ENCODE data around the gene TDRD9.

TDRD9 gene

DNA sequence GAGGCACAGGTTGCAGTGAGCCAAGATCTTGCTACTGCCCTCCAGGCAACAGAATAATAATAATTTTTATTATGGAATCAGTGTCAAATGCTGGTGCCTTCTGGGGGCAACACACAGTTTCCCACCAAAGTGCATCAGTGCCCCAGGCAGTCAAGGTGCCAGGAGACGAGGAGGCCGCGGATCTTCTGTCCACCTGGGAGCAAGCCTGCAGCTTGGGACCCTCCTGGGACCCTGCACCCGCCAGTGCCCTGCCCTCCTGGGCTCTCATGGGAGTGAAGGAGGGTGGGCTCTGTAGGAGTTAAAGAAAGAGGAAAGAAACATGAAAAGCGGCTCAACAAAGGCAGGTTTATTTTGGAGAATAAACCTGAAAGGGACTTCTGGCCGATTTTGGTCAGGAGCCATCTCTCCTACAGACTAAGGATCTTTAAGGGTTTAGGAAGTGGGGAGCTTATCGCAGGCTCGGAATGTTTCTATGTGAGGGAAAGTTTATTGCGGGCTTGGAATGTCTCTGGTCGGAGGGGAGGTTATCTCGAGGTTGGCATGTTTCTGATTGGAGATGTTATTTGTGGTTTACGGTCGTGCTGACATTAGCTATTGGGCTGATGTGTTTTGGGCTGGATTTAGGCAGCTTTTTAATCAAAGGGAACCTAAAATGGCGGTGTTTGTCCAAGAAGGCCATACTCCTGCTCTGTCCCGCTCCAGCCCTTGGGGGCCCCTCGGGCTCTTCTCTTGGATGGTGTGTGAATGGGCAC is 156.2 kb downstream of the TDRD9 start:
- FAIRE-seq: no peak
- no peak for TF ChIP-seq POLR2A (IDR thresholded peaks at IDR 0.05; ENCODE audit: low read depth, low read length)
- no peak for TF ChIP-seq POLR2AphosphoS5 (IDR thresholded peaks at IDR 0.05; ENCODE audit: low read depth, low read length)
- TF ChIP-seq TAF1 (IDR thresholded peaks at IDR 0.05; ENCODE audit: borderline replicate concordance, low read depth, low read length): no peak
- DNase-seq (ENCODE audit: insufficient read length): no peak

DNA sequence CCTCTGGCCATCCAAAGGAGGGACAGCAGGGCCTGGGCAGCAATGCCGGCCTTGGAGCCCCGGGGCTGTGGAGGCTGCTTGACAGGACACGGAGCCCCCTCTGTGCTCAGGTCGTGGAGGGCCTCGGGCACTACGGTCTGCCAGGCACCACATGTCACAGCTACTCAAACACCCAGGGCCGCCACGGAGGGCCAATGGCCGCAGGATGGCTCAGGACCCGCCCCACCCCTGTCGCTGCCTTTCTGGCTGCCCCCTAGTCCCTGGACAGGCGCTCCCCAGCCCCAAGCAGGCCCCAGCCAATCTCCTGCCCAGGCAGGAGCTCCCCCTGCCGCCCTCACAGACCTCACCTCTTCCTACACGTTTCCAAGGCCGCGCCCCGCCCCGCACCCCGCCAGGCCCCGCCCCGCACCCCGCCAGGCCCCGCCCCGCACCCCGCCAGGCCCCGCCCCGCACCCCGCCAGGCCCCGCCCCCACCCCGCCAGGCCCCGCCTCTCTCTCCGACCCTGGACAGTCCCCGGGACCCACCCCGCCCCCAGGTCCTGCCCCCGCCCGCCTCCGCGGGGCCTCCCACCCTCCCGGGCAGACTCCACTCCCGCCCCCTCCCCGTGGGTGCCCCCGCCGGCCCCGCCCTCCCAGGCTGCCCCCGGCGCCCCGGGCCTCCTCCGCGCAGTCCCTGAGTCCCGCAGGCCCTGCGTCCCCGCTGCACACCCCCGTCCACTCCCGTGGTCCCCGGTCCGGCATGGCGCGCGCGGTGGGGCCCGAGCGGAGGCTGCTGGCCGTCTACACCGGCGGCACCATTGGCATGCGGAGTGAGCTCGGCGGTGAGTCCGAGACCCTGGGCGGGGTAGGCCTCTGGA is 157.0 kb downstream of the TDRD9 start, which contains the start of gene ASPG:
TSS of gene ASPG (plus strand) at position 669 of the 857 bp plus-strand sequence. CDS start at position 740, 71 bp downstream.
- no peak for FAIRE-seq

DNA sequence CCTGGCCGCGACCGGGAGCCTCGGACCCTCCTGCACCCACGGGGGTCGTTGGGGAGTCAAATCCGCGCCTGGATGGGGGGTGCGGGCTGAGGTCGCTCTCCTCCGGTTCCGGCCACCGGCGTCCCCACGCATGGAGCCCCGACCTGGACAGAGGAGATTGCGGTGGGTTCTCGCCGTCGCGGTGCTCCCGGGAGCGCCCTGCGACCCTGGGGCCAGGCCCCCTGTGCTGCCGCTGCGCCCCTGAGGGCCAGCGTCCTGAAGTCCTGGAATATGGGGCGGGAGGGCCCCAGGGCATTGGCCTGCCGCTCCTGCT is 157.6 kb downstream of the TDRD9 start:
- DNase-seq (ENCODE audit: insufficient read length) (peak; percentile 19), FAIRE-seq (no peak)
- TF ChIP-seq POLR2AphosphoS5 (IDR thresholded peaks at IDR 0.05; ENCODE audit: low read depth, low read length) (no peak), POLR2A (IDR thresholded peaks at IDR 0.05; ENCODE audit: low read depth, low read length) (no peak)

More for the DNA sequence above, 157.0 kb downstream of the TDRD9 start, which contains the start of gene ASPG:
- DNase-seq (ENCODE audit: insufficient read length): peak; percentile 49
- no peak for TF ChIP-seq TAF1 (IDR thresholded peaks at IDR 0.05; ENCODE audit: borderline replicate concordance, low read depth, low read length)
- no peak for TF ChIP-seq POLR2AphosphoS5 (IDR thresholded peaks at IDR 0.05; ENCODE audit: low read depth, low read length)
- no peak for TF ChIP-seq POLR2A (IDR thresholded peaks at IDR 0.05; ENCODE audit: low read depth, low read length)

DNA sequence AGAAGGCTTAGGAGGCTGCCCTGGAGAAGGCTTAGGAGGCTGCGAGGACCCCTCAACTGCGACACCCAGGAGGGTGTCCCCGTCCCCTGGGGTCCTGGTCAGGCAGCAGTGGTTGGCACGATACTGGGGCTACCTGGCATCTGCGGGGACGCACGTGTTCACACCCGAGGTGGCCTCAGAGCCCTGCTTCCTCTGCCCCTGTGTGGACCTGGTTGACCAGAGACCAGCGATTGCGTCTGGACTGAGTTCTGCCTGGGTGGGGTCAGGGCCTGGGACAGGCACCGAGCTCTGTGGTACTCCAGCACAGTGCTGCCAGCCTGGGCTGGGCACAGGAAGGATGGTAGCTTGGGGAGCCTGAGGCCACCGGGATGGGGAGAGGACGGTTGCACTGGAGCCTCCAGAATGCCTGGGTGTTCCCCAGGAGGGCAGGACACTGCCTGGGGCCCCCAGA is 158.0 kb downstream of the TDRD9 start:
- no peak for FAIRE-seq
- peak; percentile 23 for DNase-seq (ENCODE audit: insufficient read length)
- TF ChIP-seq TAF1 (IDR thresholded peaks at IDR 0.05; ENCODE audit: borderline replicate concordance, low read depth, low read length): no peak
- TF ChIP-seq POLR2A (IDR thresholded peaks at IDR 0.05; ENCODE audit: low read depth, low read length): no peak
- no peak for TF ChIP-seq POLR2AphosphoS5 (IDR thresholded peaks at IDR 0.05; ENCODE audit: low read depth, low read length)

DNA sequence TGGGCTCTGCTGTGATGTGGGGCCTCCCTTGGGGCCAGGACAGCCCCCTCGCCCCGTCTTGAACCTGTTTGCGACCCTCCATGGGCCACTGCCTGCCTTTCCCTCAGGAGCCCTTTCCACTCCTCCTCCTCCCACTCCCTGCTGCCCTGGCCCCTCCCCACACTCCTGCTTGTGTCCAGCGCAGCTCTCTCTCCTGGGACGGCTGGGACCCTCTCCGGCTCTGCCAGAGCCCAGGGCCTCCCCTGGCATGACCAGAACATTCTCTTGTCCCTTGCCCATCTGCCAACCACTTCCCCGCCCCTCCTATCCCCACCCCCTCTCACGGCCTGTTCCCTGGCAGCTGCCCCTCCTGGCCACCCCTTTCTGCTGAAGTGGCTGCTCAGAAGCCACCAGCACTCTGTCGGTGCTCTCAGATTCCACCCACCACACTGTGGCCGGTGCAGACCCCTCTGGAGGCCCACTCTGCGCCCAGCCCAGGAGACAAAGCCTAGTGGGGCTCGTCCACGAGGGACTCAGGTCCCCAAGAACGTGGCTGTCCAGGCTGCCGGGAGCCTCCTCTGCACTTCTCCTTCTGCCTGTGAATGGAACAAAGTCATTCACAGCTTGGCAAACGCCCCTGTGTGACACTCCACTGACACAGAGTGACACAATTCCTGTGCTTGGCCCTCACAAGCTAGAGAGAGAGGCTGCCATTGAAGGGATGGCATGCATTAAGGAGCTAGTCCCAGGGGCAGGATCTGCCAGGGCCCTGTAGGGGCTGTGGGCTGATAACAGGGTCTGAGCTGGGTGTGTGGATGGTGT is 158.6 kb downstream of the TDRD9 start:
- FAIRE-seq: no peak
- peak; percentile 22 for DNase-seq (ENCODE audit: insufficient read length)

DNA sequence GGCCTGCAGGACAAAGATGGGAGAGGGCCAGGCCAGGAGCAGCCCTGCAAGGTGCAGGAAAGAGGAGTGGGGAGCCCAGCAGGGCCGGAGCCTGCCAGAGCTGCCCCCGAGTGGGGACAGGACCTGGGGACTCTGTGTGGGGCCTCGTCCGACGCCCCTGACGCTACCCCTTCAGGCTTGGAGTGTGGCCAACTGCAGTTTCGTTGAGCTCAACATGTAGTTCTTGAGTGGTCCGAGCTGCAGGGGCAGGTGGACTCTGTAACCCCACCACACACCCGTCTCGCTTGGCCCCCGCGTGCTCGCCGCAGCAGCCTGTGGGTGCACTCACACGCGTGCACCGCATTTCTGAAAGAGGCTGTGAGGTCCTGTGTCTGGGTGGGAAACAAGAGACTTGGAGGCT is 159.2 kb downstream of the TDRD9 start:
- DNase-seq (ENCODE audit: insufficient read length) (no peak), FAIRE-seq (no peak)
- no peak for TF ChIP-seq POLR2A (IDR thresholded peaks at IDR 0.05; ENCODE audit: low read depth, low read length)
- no peak for TF ChIP-seq TAF1 (IDR thresholded peaks at IDR 0.05; ENCODE audit: borderline replicate concordance, low read depth, low read length)
- no peak for TF ChIP-seq POLR2AphosphoS5 (IDR thresholded peaks at IDR 0.05; ENCODE audit: low read depth, low read length)

More for the DNA sequence above, 158.6 kb downstream of the TDRD9 start:
- TF ChIP-seq TAF1 (IDR thresholded peaks at IDR 0.05; ENCODE audit: borderline replicate concordance, low read depth, low read length): no peak
- no peak for TF ChIP-seq POLR2AphosphoS5 (IDR thresholded peaks at IDR 0.05; ENCODE audit: low read depth, low read length)
- no peak for TF ChIP-seq POLR2A (IDR thresholded peaks at IDR 0.05; ENCODE audit: low read depth, low read length)

DNA sequence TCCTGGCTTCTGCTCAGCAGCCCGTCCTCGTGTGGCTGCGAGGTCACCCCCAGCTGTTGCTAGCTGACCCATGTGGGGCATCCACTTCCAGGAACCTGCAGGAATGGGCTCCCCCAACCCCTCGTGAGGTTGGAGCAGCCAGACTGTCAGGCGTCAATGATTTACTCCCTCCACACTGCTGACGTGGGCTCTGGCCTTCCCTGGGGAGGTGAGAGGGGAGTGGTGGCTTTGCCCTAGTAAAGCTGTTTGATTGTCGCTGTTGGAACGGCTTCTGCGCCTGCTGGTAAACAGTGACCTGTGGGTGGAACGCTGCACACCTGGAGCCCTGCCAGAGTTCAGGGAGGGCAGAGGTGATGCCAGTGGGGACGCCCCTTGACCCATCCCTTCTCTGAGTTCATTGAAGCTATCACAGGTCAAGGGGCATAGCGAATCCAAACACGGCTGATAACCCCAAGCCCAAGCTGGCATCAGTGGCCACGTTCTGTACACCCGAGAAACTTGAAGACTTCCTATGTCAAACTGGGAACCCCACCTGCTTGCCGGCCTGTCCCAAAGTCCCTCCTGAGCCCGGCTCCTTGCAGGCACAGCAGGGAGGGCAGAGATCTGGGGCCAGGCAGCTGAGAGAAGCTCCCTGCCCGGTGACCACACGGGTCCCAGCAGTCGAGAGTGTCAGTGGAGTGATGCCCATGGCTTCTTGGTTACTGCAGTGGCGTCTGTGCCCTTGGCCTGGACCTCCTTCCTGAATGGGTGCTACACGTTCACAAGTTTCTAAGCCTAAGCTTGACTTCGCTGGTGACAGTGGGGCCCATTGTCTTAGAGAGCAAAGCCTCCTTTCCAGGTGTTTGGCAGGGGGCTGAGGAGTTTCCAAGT is 160.0 kb downstream of the TDRD9 start:
- FAIRE-seq: no peak
- TF ChIP-seq TAF1 (IDR thresholded peaks at IDR 0.05; ENCODE audit: borderline replicate concordance, low read depth, low read length) (no peak), POLR2AphosphoS5 (IDR thresholded peaks at IDR 0.05; ENCODE audit: low read depth, low read length) (no peak), POLR2A (IDR thresholded peaks at IDR 0.05; ENCODE audit: low read depth, low read length) (no peak)
- DNase-seq (ENCODE audit: insufficient read length): peak; percentile 18

DNA sequence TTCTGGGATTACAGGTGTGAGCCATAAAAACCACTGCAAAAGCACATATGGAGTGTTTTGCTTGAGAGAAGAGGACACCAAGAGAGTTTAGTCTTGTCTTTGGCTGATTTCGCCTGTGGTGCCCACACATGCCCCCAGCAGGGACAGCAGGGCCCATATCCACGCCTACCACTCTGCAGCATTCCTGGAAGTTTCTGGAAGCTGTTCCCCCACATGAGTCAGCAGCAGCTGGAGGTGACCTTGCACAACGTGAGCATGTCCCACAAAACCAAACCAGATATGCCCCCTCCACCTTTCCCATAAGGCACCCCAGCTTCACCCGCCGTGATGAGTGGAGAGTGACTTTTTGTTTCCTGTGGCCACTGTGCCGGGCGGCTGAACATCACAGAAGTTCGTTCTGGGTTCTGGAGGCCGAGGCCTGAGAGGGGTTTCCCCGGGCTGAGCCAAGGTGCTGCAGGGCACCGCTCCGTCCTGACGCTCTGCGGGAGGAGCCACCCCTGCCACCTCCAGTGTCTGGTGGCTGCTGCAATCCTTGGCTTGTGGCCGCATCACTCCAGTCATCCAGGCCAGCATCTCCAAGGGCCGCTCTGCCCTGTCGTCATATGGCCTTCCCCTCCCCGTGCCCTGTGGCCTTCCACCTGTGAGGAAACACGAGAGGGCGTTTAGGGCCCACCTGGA is 162.0 kb downstream of the TDRD9 start:
- no peak for DNase-seq (ENCODE audit: insufficient read length)
- TF ChIP-seq POLR2A (IDR thresholded peaks at IDR 0.05; ENCODE audit: low read depth, low read length) (no peak), TAF1 (IDR thresholded peaks at IDR 0.05; ENCODE audit: borderline replicate concordance, low read depth, low read length) (no peak), POLR2AphosphoS5 (IDR thresholded peaks at IDR 0.05; ENCODE audit: low read depth, low read length) (no peak)
- FAIRE-seq: no peak

DNA sequence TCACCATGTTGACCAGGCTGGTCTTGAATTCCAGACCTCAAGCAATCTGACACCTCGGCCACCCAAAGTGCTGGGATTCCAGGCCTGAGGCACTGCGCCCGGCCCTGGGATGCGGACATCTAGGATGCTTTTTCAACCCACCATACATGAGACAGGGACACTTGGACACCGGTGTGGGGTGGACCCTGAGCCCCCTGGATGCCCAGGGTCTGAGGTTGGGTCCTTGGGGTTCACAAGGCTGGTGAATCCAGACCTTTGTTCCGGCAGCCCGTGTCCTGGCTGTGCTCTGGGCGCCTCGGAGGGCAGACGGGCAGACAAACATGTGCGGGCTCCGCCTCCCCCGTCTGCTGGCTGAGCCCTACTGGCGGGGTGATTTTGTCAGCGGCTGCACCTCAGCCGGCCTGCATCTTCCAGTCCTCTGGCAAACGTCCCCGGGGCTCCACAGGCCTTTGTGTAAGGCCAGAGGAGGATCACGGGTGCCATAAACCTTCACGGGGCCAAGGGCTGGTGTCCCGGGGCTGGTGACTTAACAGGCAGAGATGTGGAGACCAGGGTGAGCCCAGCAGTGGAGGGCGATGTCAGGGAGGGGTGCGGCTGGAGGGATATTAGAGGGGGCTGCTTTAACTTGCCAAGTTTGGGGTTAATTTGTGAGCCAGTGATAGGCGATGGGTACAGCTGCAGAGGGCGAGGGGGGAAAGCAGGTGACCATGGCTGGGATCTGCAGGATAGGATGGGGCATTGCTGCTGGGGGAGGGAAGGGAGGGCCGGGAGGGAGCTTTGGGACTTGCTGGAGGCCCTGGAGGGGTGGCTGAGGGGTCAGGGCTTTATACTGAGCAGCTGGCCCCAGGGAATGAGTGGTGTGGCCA is 163.0 kb downstream of the TDRD9 start:
- FAIRE-seq: no peak
- DNase-seq (ENCODE audit: insufficient read length): no peak
- TF ChIP-seq POLR2A (IDR thresholded peaks at IDR 0.05; ENCODE audit: low read depth, low read length) (no peak), POLR2AphosphoS5 (IDR thresholded peaks at IDR 0.05; ENCODE audit: low read depth, low read length) (no peak), TAF1 (IDR thresholded peaks at IDR 0.05; ENCODE audit: borderline replicate concordance, low read depth, low read length) (no peak)

Measured in GM12892 (cell line).